CD14-positive monocyte (primary cell): ENCODE data around the gene CDC14C. TPM values are rescaled to one million over a fixed set of nuclear protein-coding genes. Genes with fewer than 3 reads are reported as not detected.

Experiments used
- DNase-seq, 3 donors: peaks; one replicate each; pipeline ENCODE4 v3.0.0-alpha.2; 2011 to 2022
- H2AFZ ChIP-seq: 2 replicates; pipeline ENCODE4 v1.6.0; 2012; ENCODE audit warnings: mild to moderate bottlenecking, low read depth, low read length, inconsistent platforms; ENCODE audit not compliant: insufficient read depth, poor library complexity, severe bottlenecking
- H3K27ac ChIP-seq, 2 donors: 1 replicate in 1 of 2; 2 replicates in 1 of 2; pipeline ENCODE4 v1.5.1; 2012 to 2013; ENCODE audit warnings: low read length in 2 of 2, control low read depth in 1 of 2, inconsistent platforms in 1 of 2, low read depth in 1 of 2, mild to moderate bottlenecking in 1 of 2
- H3K27me3 ChIP-seq, 2 donors: one replicate each; pipeline versions ENCODE4 v1.6.0 to v1.6.1; 2011 to 2013; ENCODE audit warnings: low read length in 2 of 2; ENCODE audit not compliant: control insufficient read depth in 2 of 2, insufficient read depth in 2 of 2
- H3K36me3 ChIP-seq, 2 donors: replicated peaks in 1 of 2; 1 replicate in 1 of 2; 2 replicates in 1 of 2; pipeline versions ENCODE4 v1.5.1 to v1.6.1; 2012 to 2013; ENCODE audit warnings: low read length in 2 of 2, control low read depth in 1 of 2, inconsistent platforms in 1 of 2, mild to moderate bottlenecking in 1 of 2; ENCODE audit not compliant: insufficient read depth in 2 of 2, control insufficient read depth in 1 of 2
- H3K4me1 ChIP-seq, 2 donors: 1 replicate in 1 of 2; 2 replicates in 1 of 2; pipeline versions ENCODE4 v1.5.1 to v1.6.1; 2012 to 2013; ENCODE audit warnings: low read length in 2 of 2, control low read depth in 1 of 2, inconsistent platforms in 1 of 2, mild to moderate bottlenecking in 1 of 2, moderate library complexity in 1 of 2; ENCODE audit not compliant: insufficient read depth in 2 of 2, control insufficient read depth in 1 of 2
- H3K4me2 ChIP-seq: replicated peaks from 2 replicates; pipeline ENCODE3; 2012; ENCODE audit warnings: low read length, moderate library complexity, mild to moderate bottlenecking; ENCODE audit not compliant: poor library complexity, severe bottlenecking; ENCODE audit errors: extremely low read depth
- H3K4me3 ChIP-seq, 3 experiments: fragments of 200-600 bp in 1 of 3; sonication (generic) in 1 of 3; replicated peaks in 1 of 3; 1 replicate in 2 of 3; 2 replicates in 1 of 3; pipeline ENCODE4 v1.5.1; 2011 to 2013; ENCODE audit warnings: low read length in 3 of 3, mild to moderate bottlenecking in 3 of 3, control low read depth in 2 of 3, low read depth in 2 of 3, inconsistent platforms in 1 of 3, moderate library complexity in 1 of 3
- H3K79me2 ChIP-seq: 2 replicates; pipeline ENCODE4 v1.6.0; 2012; ENCODE audit warnings: mild to moderate bottlenecking, control low read depth, inconsistent platforms, low read length, moderate library complexity; ENCODE audit not compliant: insufficient read depth
- H3K9ac ChIP-seq: 2 replicates; pipeline ENCODE4 v1.6.0; 2017; ENCODE audit warnings: low read length, mild to moderate bottlenecking; ENCODE audit not compliant: insufficient read depth, poor library complexity, severe bottlenecking
- H3K9me3 ChIP-seq, 2 donors: replicated peaks in 1 of 2; 1 replicate in 1 of 2; 2 replicates in 1 of 2; pipeline versions ENCODE4 v1.5.1 to v1.6.1; 2012 to 2013; ENCODE audit warnings: low read length in 2 of 2, control low read depth in 1 of 2; ENCODE audit not compliant: control insufficient read depth in 1 of 2, insufficient read depth in 1 of 2
- H4K20me1 ChIP-seq: 2 replicates; pipeline ENCODE4 v1.6.0; 2012; ENCODE audit warnings: mild to moderate bottlenecking, low read length, control low read depth, moderate library complexity; ENCODE audit not compliant: insufficient read depth
- H3K27ac Mint-ChIP-seq, 7 donors: one replicate each; pipeline ENCODE4 v1.8.0; 2020; ENCODE audit warnings: mild to moderate bottlenecking in 7 of 7, mixed read lengths in 7 of 7, moderate library complexity in 6 of 7, inconsistent platforms in 2 of 7
- H3K27me3 Mint-ChIP-seq, 3 donors: one replicate each; pipeline ENCODE4 v1.8.0; 2021 to 2022; ENCODE audit warnings: low read depth in 3 of 3, mild to moderate bottlenecking in 3 of 3, mixed read lengths in 3 of 3, moderate library complexity in 3 of 3, inconsistent platforms in 1 of 3
- H3K36me3 Mint-ChIP-seq, 2 donors: one replicate each; pipeline ENCODE4 v1.8.0; 2020; ENCODE audit warnings: mixed read lengths in 2 of 2, inconsistent platforms in 1 of 2, mild to moderate bottlenecking in 1 of 2
- H3K4me1 Mint-ChIP-seq: one replicate; pipeline ENCODE4 v1.8.0; 2020; ENCODE audit warnings: mild to moderate bottlenecking, mixed read lengths
- H3K4me3 Mint-ChIP-seq, 2 donors: one replicate each; pipeline ENCODE4 v1.8.0; 2020; ENCODE audit warnings: mild to moderate bottlenecking in 2 of 2, mixed read lengths in 2 of 2, moderate library complexity in 1 of 2
- H3K9me3 Mint-ChIP-seq, 7 donors: one replicate each; pipeline ENCODE4 v1.8.0; 2020 to 2022; ENCODE audit warnings: mixed read lengths in 7 of 7, mild to moderate bottlenecking in 6 of 7, moderate library complexity in 6 of 7, inconsistent platforms in 2 of 7
- CTCF ChIP-seq: fragments of 200-600 bp; IDR thresholded peaks from one replicate; pipeline ENCODE4 v1.8.0; 2022; ENCODE audit warnings: antibody characterized with exemption, mild to moderate bottlenecking
- WGBS: methylation state at CpG from one replicate; pipeline ENCODE4 v1.1.5; 2013; ENCODE audit warnings: missing lambda C conversion rate; ENCODE audit not compliant: insufficient coverage; 5-methylcytosine and 5-hydroxymethylcytosine counted together
- intact Hi-C, 2 donors: fragments of 100-400 bp; cut with micrococcal nuclease; formaldehyde crosslinking; loops; one replicate each; pipeline versions ENCODE4 v1.15.0 to v1.15.1; 2023
- polyA plus RNA-seq, 3 donors: library from polyadenylated mRNA; depleted of rRNA in 1 of 3; unstranded in 2 of 3; stranded (reverse) in 1 of 3; fragments of 300-500 nt in 2 of 3; fragments of >200 nt in 1 of 3; fragmentation: Illumina TruSeq in 2 of 3; gene quantifications; 1 replicate in 2 of 3; 2 replicates in 1 of 3; pipeline ENCODE4 v1.2.3, GENCODE V29; 2012 to 2021

The CDC14C gene
- polyA plus RNA-seq, 3 donors: not detected

- no peak overlapping the region for H3K4me3 Mint-ChIP-seq
- Histone ChIP-seq H3K36me3 (no peaks in the 10 kb centered on the region), H4K20me1 (no peaks in the 10 kb centered on the region), H3K4me1 (no peaks in the 10 kb centered on the region), H3K27me3 (no peaks in the 10 kb centered on the region), H3K4me3 (no peak overlapping the region), H3K4me2 (no peak overlapping the region), H3K9me3 (peaks cover 0 to 2% of the 10 kb centered on the region in 2 donors), H3K9ac (no peak overlapping the region), H3K79me2 (no peaks in the 10 kb centered on the region), H2AFZ (no peak overlapping the region), H3K27ac (no peak overlapping the region)
- H3K4me1 Mint-ChIP-seq: no peaks in the 10 kb centered on the region
- no peak for TF ChIP-seq CTCF
- H3K9me3 Mint-ChIP-seq: peaks cover 0 to 7% (median 4%) of the 10 kb centered on the region in 7 donors
- DNase-seq: no peak
- WGBS: 65% methylated on average over 1 of the region's 3 CpGs
- H3K36me3 Mint-ChIP-seq: no peaks in the 10 kb centered on the region
- peaks cover 0 to 3% (median 0%) of the 10 kb centered on the region in 3 donors for H3K27me3 Mint-ChIP-seq
- no peak overlapping the region for H3K27ac Mint-ChIP-seq
- intact Hi-C loops: no loop called here
These were observed 19.1 kb downstream of the CDC14C start for GRCh38 chr7:48943279-48943990.

GRCh38 chr7:48955916-48956315 lies 31.6 kb downstream of the CDC14C start:
- peaks cover 0 to 5% (median 0%) of the 10 kb centered on the region in 3 donors for H3K27me3 Mint-ChIP-seq
- peaks cover 0 to 8% (median 4%) of the 10 kb centered on the region in 7 donors for H3K9me3 Mint-ChIP-seq
- Histone ChIP-seq H3K79me2 (no peaks in the 10 kb centered on the region), H3K27me3 (peaks cover 0 to 3% of the 10 kb centered on the region in 2 donors), H3K4me1 (no peaks in the 10 kb centered on the region), H4K20me1 (no peaks in the 10 kb centered on the region), H2AFZ (no peak overlapping the region), H3K4me3 (no peak overlapping the region), H3K4me2 (no peak overlapping the region), H3K36me3 (no peaks in the 10 kb centered on the region), H3K9ac (no peak overlapping the region), H3K9me3 (peaks cover under 1 to 3% of the 10 kb centered on the region in 2 donors), H3K27ac (no peak overlapping the region)
- H3K36me3 Mint-ChIP-seq: no peaks in the 10 kb centered on the region
- intact Hi-C loops: no loop called here
- no peak for TF ChIP-seq CTCF
- no peak overlapping the region for H3K4me3 Mint-ChIP-seq
- no peak for DNase-seq
- no peaks in the 10 kb centered on the region for H3K4me1 Mint-ChIP-seq
- H3K27ac Mint-ChIP-seq: no peak overlapping the region
